OCI-LY1 (cell line): ENCODE data around the gene STK38.

Source experiments
- EZH2 ChIP-seq: fragments of 200-600 bp; sonication (generic), shearing (Covaris generic); IDR thresholded peaks from 2 replicates; pipeline ENCODE4 v1.8.0; 2017; ENCODE audit warnings: borderline replicate concordance, mixed run types, mild to moderate bottlenecking, antibody characterized with exemption, low read length, moderate library complexity, mixed read lengths
- TF ChIP-seq, protein P1 (sequence below): fragments of 200-600 bp; sonication (generic), shearing (Covaris generic); IDR thresholded peaks from 2 replicates; pipeline ENCODE4 v1.5.1; 2017; ENCODE audit warnings: mild to moderate bottlenecking, antibody characterized with exemption, low read length, moderate library complexity, mixed read lengths

DNA sequence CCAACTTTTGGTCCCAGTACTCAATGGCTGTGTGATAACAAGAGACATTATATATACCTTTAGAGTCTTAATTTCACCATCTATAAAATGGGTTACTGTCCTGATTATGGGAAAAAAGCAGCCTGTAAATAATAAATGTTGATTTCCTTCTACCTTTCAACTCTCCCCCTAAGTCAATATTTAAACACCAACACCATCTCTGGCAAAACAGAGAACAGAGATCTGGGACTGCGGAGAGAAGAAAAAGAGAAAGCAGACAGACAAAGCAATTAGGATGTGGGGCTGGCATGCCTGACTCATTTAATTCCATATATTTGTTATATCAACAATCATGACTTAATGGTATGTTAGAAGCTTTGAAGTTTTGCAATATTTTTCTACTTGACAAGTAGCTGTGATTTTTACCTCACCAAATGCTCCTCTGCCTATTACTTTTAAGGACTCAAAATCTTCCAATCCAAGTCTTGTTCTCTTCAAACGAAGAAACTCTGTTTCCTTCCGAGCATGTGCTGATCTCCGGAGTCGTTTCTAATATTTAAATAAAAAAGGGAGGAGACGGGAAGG, 23.3 kb downstream of the STK38 start:
- TF ChIP-seq, protein P1, sequence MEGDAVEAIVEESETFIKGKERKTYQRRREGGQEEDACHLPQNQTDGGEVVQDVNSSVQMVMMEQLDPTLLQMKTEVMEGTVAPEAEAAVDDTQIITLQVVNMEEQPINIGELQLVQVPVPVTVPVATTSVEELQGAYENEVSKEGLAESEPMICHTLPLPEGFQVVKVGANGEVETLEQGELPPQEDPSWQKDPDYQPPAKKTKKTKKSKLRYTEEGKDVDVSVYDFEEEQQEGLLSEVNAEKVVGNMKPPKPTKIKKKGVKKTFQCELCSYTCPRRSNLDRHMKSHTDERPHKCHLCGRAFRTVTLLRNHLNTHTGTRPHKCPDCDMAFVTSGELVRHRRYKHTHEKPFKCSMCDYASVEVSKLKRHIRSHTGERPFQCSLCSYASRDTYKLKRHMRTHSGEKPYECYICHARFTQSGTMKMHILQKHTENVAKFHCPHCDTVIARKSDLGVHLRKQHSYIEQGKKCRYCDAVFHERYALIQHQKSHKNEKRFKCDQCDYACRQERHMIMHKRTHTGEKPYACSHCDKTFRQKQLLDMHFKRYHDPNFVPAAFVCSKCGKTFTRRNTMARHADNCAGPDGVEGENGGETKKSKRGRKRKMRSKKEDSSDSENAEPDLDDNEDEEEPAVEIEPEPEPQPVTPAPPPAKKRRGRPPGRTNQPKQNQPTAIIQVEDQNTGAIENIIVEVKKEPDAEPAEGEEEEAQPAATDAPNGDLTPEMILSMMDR = no peak
- no peak for TF ChIP-seq EZH2
